Fibroblast of lung (primary cell): ENCODE results near the gene TSC1. TPM values are rescaled to one million over a fixed set of nuclear protein-coding genes. Genes with fewer than 3 reads are reported as not detected.

Experiments used
- DNase-seq, 2 donors: peaks; one replicate each; pipeline versions ENCODE4 v3.0.0 to v3.0.0-alpha.2; 2010; ENCODE audit warnings: low read depth in 2 of 2
- H2AFZ ChIP-seq: 2 replicates; pipeline ENCODE4 v1.5.1; 2012; ENCODE audit warnings: low read length, control low read depth, inconsistent platforms
- H3K27ac ChIP-seq: 2 replicates; pipeline ENCODE4 v1.5.1; 2011; ENCODE audit warnings: low read length, control low read depth; ENCODE audit not compliant: insufficient read depth
- H3K27me3 ChIP-seq: 2 replicates; pipeline ENCODE4 v1.5.1; 2011; ENCODE audit warnings: mild to moderate bottlenecking, low read length; ENCODE audit not compliant: control insufficient read depth, insufficient read depth
- H3K36me3 ChIP-seq: 2 replicates; pipeline ENCODE4 v1.5.1; 2011; ENCODE audit warnings: low read length; ENCODE audit not compliant: control insufficient read depth, insufficient read depth
- H3K4me1 ChIP-seq: 2 replicates; pipeline ENCODE4 v1.5.1; 2011; ENCODE audit warnings: low read length; ENCODE audit not compliant: control insufficient read depth, insufficient read depth; ENCODE audit errors: extremely low read depth
- H3K4me2 ChIP-seq: 2 replicates; pipeline ENCODE4 v1.5.1; 2011; ENCODE audit warnings: low read length, control low read depth; ENCODE audit not compliant: insufficient read depth; ENCODE audit errors: extremely low read depth
- H3K4me3 ChIP-seq, 4 experiments: fragments of 200-600 bp in 1 of 4; sonication (generic) in 1 of 4; replicated peaks in 1 of 4; 2 replicates each; pipeline ENCODE4 v1.5.1; 2011 to 2016; ENCODE audit warnings: low read length in 4 of 4, low read depth in 3 of 4, mild to moderate bottlenecking in 3 of 4, control low read depth in 2 of 4, inconsistent platforms in 1 of 4, mixed read lengths in 1 of 4; ENCODE audit not compliant: insufficient read depth in 1 of 4; ENCODE audit errors: control extremely low read depth in 1 of 4
- H3K79me2 ChIP-seq: 2 replicates; pipeline ENCODE4 v1.5.1; 2012; ENCODE audit warnings: mild to moderate bottlenecking, low read length, inconsistent platforms; ENCODE audit not compliant: control insufficient read depth, insufficient read depth
- H3K9ac ChIP-seq: 2 replicates; pipeline ENCODE4 v1.5.1; 2011; ENCODE audit warnings: mild to moderate bottlenecking, low read length, control low read depth; ENCODE audit not compliant: insufficient read depth
- H3K9me3 ChIP-seq: 2 replicates; pipeline ENCODE4 v1.5.1; 2012; ENCODE audit warnings: low read depth, low read length; ENCODE audit not compliant: control insufficient read depth, insufficient read depth
- H4K20me1 ChIP-seq: 2 replicates; pipeline ENCODE4 v1.5.1; 2011; ENCODE audit warnings: low read length; ENCODE audit not compliant: control insufficient read depth, insufficient read depth; ENCODE audit errors: extremely low read depth
- EZH2 ChIP-seq: IDR thresholded peaks from 2 replicates; pipeline ENCODE4 v1.5.1; 2012; ENCODE audit warnings: low read length, control low read depth, mild to moderate bottlenecking; ENCODE audit errors: missing control alignments
- polyA plus RNA-seq, 2 donors: library from polyadenylated mRNA; depleted of rRNA in 1 of 2; stranded (reverse) in 1 of 2; unstranded in 1 of 2; fragments of >200 nt; gene quantifications; 2 replicates each; pipeline ENCODE4 v1.2.1, GENCODE V29; 2011 to 2012; ENCODE audit warnings: missing spikeins in 1 of 2
- total RNA-seq: library from RNA; depleted of rRNA; stranded (reverse); fragments of >200 nt; gene quantifications from 2 replicates; pipeline ENCODE4 v1.2.1, GENCODE V29; 2014
- TF ChIP-seq, protein P1 (sequence below), 2 donors: IDR thresholded peaks in 1 of 2; conservative IDR thresholded peaks in 1 of 2; 1 replicate in 1 of 2; 2 replicates in 1 of 2; pipeline ENCODE4 v1.5.1; 2011 to 2012; ENCODE audit warnings: low read length in 2 of 2, control low read depth in 1 of 2, inconsistent platforms in 1 of 2, low read depth in 1 of 2, mild to moderate bottlenecking in 1 of 2

Gene TSC1
- total and polyA plus RNA-seq, 2 donors (not counting 1 experiment from before 2014, with no cell fraction given): 41.5 to 48.0 TPM

GRCh38 chr9:132846109-132846917 is 98.1 kb downstream of the TSC1 start:
- no peaks in the 10 kb centered on the region for H3K4me1 ChIP-seq
- TF ChIP-seq, protein P1, sequence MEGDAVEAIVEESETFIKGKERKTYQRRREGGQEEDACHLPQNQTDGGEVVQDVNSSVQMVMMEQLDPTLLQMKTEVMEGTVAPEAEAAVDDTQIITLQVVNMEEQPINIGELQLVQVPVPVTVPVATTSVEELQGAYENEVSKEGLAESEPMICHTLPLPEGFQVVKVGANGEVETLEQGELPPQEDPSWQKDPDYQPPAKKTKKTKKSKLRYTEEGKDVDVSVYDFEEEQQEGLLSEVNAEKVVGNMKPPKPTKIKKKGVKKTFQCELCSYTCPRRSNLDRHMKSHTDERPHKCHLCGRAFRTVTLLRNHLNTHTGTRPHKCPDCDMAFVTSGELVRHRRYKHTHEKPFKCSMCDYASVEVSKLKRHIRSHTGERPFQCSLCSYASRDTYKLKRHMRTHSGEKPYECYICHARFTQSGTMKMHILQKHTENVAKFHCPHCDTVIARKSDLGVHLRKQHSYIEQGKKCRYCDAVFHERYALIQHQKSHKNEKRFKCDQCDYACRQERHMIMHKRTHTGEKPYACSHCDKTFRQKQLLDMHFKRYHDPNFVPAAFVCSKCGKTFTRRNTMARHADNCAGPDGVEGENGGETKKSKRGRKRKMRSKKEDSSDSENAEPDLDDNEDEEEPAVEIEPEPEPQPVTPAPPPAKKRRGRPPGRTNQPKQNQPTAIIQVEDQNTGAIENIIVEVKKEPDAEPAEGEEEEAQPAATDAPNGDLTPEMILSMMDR (conservative IDR thresholded peaks at IDR 0.05 in 1 of 2, IDR thresholded peaks at IDR 0.05 in 1 of 2; ENCODE audit: low read depth in 1 of 2, low read length in 2 of 2): no peak
- no peak for TF ChIP-seq EZH2
- DNase-seq: no peak
- H3K27me3 ChIP-seq: no peaks in the 10 kb centered on the region
- H3K79me2 ChIP-seq: no peaks in the 10 kb centered on the region
- no peaks in the 10 kb centered on the region for H3K36me3 ChIP-seq
- no peak overlapping the region for H3K9ac ChIP-seq
- H3K27ac ChIP-seq: no peak overlapping the region
- no peaks in the 10 kb centered on the region for H4K20me1 ChIP-seq
- no peak overlapping the region for H3K4me2 ChIP-seq
- no peaks in the 10 kb centered on the region for H3K9me3 ChIP-seq
- H3K4me3 ChIP-seq: no peak overlapping the region
- H2AFZ ChIP-seq: no peak overlapping the region

GRCh38 chr9:132842124-132843044 is 102.0 kb downstream of the TSC1 start:
- H3K9me3 ChIP-seq: no peaks in the 10 kb centered on the region
- no peaks in the 10 kb centered on the region for H3K79me2 ChIP-seq
- TF ChIP-seq, protein P1 (conservative IDR thresholded peaks at IDR 0.05 in 1 of 2, IDR thresholded peaks at IDR 0.05 in 1 of 2; ENCODE audit: low read depth in 1 of 2, low read length in 2 of 2): no peak
- TF ChIP-seq EZH2: no peak
- no peak overlapping the region for H3K4me2 ChIP-seq
- H3K4me1 ChIP-seq: no peaks in the 10 kb centered on the region
- no peak for DNase-seq
- H3K36me3 ChIP-seq: no peaks in the 10 kb centered on the region
- H3K9ac ChIP-seq: no peak overlapping the region
- no peaks in the 10 kb centered on the region for H4K20me1 ChIP-seq
- no peaks in the 10 kb centered on the region for H3K27me3 ChIP-seq
- H2AFZ ChIP-seq: no peak overlapping the region
- no peak overlapping the region for H3K4me3 ChIP-seq
- H3K27ac ChIP-seq: no peak overlapping the region

Other genes with a start within 250 kb of the TSC1 start
- gene AK8, start 66.3 kb downstream of the TSC1 start, total RNA-seq: 0.17 and 0.26 TPM in 2 replicates
- gene AK8, start 66.3 kb downstream of the TSC1 start, polyA plus RNA-seq: 0.25 and 0.50 TPM in 2 replicates
- 3.1 and 4.3 TPM in 2 replicates for gene SPACA9, start 65.7 kb downstream of the TSC1 start, total RNA-seq
- gene SPACA9, start 65.7 kb downstream of the TSC1 start, polyA plus RNA-seq: 3.9 and 4.4 TPM in 2 replicates
- under 0.01 TPM in 1 of 2 replicates, not detected in the other for gene GFI1B, start 34.1 kb upstream of the TSC1 start, total RNA-seq
- gene GFI1B, start 34.1 kb upstream of the TSC1 start, polyA plus RNA-seq: 0.02 and 0.06 TPM in 2 replicates
- 32.4 TPM in 2 replicates for gene GTF3C5, start 86.4 kb upstream of the TSC1 start, total RNA-seq
- gene GTF3C5, start 86.4 kb upstream of the TSC1 start, polyA plus RNA-seq: 32.2 and 44.1 TPM in 2 replicates
- gene CEL, start 117.4 kb upstream of the TSC1 start, total RNA-seq: under 0.01 and 0.33 TPM in 2 replicates
- 0.12 and 0.19 TPM in 2 replicates for gene CEL, start 117.4 kb upstream of the TSC1 start, polyA plus RNA-seq
- gene RALGDS, start 176.6 kb upstream of the TSC1 start, total RNA-seq: 16.2 and 23.6 TPM in 2 replicates
- 16.6 and 22.4 TPM in 2 replicates for gene RALGDS, start 176.6 kb upstream of the TSC1 start, polyA plus RNA-seq
- 3.3 and 4.1 TPM in 2 replicates for gene GBGT1, start 219.3 kb upstream of the TSC1 start, total RNA-seq
- gene GBGT1, start 219.3 kb upstream of the TSC1 start, polyA plus RNA-seq: 0.86 and 2.6 TPM in 2 replicates